Measurements from ENCODE around the gene COG3.

DNA sequence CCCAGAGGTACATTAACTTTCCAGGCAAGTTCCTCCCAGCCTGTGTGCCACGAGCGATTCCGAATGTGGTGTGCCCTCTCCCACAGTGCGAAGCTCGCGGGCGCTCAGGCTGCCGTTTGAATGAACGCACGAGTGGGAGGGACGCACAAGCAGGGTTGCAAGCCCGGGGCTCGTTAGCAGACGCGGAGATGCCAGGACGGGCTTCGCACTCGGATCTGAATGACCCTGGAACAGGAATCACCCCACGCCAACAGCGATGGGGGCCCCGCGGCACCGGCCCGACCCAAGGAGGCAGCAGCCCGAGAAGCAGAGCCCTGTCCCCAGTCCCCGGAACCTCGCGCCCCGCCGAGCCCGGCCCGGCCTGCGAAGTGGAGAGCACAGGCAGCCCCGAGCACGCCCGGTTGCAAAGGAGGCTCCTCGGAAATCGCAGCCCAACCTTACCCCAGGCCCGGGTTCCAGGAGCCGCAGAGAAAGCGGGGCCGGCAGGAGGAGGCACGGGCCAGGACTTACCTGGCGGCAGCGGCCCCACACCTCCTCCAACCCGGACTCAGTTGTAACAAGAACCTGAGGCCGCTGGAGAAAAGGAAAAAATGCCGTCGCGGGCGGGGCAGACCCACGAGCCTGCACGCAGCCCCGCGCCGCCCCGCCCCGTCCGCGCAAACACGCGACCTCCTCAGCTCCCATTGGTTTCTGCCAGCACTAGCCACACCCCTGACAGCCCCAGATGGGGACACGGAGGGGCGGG, 46.8 kb upstream of the COG3 start, which contains the start of gene SLC25A30:
- TF ChIP-seq, protein P1, sequence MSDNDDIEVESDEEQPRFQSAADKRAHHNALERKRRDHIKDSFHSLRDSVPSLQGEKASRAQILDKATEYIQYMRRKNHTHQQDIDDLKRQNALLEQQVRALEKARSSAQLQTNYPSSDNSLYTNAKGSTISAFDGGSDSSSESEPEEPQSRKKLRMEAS (IDR thresholded peaks at IDR 0.05) = no peak
- TF ChIP-seq REST (IDR thresholded peaks at IDR 0.05) = peak; percentile 94
- TF ChIP-seq, protein P2, sequence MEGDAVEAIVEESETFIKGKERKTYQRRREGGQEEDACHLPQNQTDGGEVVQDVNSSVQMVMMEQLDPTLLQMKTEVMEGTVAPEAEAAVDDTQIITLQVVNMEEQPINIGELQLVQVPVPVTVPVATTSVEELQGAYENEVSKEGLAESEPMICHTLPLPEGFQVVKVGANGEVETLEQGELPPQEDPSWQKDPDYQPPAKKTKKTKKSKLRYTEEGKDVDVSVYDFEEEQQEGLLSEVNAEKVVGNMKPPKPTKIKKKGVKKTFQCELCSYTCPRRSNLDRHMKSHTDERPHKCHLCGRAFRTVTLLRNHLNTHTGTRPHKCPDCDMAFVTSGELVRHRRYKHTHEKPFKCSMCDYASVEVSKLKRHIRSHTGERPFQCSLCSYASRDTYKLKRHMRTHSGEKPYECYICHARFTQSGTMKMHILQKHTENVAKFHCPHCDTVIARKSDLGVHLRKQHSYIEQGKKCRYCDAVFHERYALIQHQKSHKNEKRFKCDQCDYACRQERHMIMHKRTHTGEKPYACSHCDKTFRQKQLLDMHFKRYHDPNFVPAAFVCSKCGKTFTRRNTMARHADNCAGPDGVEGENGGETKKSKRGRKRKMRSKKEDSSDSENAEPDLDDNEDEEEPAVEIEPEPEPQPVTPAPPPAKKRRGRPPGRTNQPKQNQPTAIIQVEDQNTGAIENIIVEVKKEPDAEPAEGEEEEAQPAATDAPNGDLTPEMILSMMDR (IDR thresholded peaks at IDR 0.05; ENCODE audit: low read depth, low read length, missing input control) = no peak
- peak; percentile 74 for TF ChIP-seq TAF1 (conservative IDR thresholded peaks at IDR 0.05)
- no peak for TF ChIP-seq GABPA (IDR thresholded peaks at IDR 0.05 in 1 of 2, conservative IDR thresholded peaks at IDR 0.05 in 1 of 2)
- TF ChIP-seq, protein P3, sequence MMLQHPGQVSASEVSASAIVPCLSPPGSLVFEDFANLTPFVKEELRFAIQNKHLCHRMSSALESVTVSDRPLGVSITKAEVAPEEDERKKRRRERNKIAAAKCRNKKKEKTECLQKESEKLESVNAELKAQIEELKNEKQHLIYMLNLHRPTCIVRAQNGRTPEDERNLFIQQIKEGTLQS (IDR thresholded peaks at IDR 0.05) = no peak
- TF ChIP-seq JUND (IDR thresholded peaks at IDR 0.05) = no peak
- TF ChIP-seq RAD21 (IDR thresholded peaks at IDR 0.05) = peak in 1 of 2 donors; percentile 35
- no peak for TF ChIP-seq EGR1 (IDR thresholded peaks at IDR 0.05; ENCODE audit: low read depth in 2 of 2)
- TF ChIP-seq ZBTB33 (IDR thresholded peaks at IDR 0.05) = no peak
- TF ChIP-seq YY1 (IDR thresholded peaks at IDR 0.05) = peak; percentile 68
- no peak for TF ChIP-seq RXRA (IDR thresholded peaks at IDR 0.05)
